GM12878 (cell line): ENCODE results near the gene NINL. TPM values are rescaled to one million over a fixed set of nuclear protein-coding genes. Genes with fewer than 3 reads are reported as not detected.

Experiments
- EZH2 ChIP-seq: IDR thresholded peaks from 2 replicates; pipeline ENCODE4 v1.6.1; 2012; ENCODE audit warnings: low read depth, mild to moderate bottlenecking, control low read depth, inconsistent platforms, low read length, borderline replicate concordance; ENCODE audit not compliant: control insufficient read depth
- RB1 ChIP-seq: fragments of 450-650 bp; formaldehyde crosslinking; IDR thresholded peaks from 2 replicates; pipeline ENCODE4 v1.6.1; 2017; ENCODE audit warnings: mild to moderate bottlenecking, borderline replicate concordance
- SMC3 ChIP-seq: IDR thresholded peaks from 2 replicates; pipeline ENCODE4 v1.6.1; 2011; ENCODE audit warnings: low read length, improper control_type of control experiment, borderline replicate concordance
- polyA plus RNA-seq, 11 experiments: library from polyadenylated mRNA; depleted of rRNA in 4 of 11; unstranded in 6 of 11; stranded (reverse) in 5 of 11; fragments of >200 nt; fragmentation: Nextera tagmentation in 4 of 11; fragmentation: Illumina TruSeq in 1 of 11; extraction: Ambion mirVana in 4 of 11; extraction: Trizol in 1 of 11; gene quantifications; 1 replicate in 1 of 11; 2 replicates in 10 of 11; pipeline versions ENCODE4 v1.2.1 to v1.2.3, GENCODE V29; 2011 to 2016; ENCODE audit warnings: inconsistent platforms in 2 of 11, missing spikeins in 2 of 11, low read depth in 1 of 11
- total RNA-seq, 4 experiments: library from RNA; depleted of rRNA in 3 of 4; stranded (reverse); fragments of >200 nt in 3 of 4; fragmentation: Illumina TruSeq in 1 of 4; extraction: Trizol in 1 of 4; gene quantifications; 2 replicates each; pipeline versions ENCODE4 v1.2.1 to v1.2.3, GENCODE V29; 2013 to 2021
- TF ChIP-seq, protein P1 (sequence below): IDR thresholded peaks from 2 replicates; pipeline ENCODE4 v1.6.1; 2012; ENCODE audit warnings: improper control_type of control experiment, low read depth, low read length; ENCODE audit not compliant: insufficient replicate concordance
- TF ChIP-seq, protein P2 (sequence below): IDR thresholded peaks from 2 replicates; pipeline ENCODE4 v1.6.1; 2011; ENCODE audit warnings: borderline replicate concordance, low read depth, mild to moderate bottlenecking, moderate library complexity, mixed read lengths, low read length; ENCODE audit not compliant: insufficient read depth; ENCODE audit errors: extremely low read length

Gene NINL
- total and polyA plus RNA-seq, 10 of the 15 experiments (the other 5 are each of a cell fraction or from before 2014, with no cell fraction given): 0.04 to 0.77 (median 0.23) TPM; not detected in 1

DNA sequence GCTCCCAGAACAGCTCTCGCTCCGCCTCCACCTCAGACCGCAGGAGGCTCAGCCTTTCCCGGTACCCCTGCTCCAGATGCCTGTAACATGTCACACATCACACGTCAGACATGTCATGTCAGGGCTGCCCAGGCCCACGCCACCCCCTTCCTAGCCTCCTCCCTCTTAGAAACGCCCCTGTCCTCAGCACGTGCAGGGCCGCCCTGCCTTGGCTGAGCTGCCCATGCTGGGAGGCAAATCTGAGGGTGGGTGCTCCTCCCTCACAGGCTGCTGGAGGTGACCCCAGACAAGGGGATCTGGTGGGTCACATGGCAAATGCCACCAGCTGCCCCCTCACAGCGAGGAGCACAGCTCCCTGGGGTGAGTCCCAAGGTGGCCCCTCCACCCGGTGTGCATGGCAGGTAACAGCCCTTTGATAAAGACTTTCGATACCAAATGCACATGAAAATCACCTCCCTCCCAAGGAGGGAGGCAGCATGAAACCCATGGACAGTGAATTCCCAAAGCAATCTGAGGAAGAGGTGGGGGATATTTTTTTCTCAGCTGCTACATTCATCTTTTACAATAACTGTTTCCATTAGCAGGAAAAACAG, 93.8 kb downstream of the NINL start (continued):
- TF ChIP-seq, protein P1, sequence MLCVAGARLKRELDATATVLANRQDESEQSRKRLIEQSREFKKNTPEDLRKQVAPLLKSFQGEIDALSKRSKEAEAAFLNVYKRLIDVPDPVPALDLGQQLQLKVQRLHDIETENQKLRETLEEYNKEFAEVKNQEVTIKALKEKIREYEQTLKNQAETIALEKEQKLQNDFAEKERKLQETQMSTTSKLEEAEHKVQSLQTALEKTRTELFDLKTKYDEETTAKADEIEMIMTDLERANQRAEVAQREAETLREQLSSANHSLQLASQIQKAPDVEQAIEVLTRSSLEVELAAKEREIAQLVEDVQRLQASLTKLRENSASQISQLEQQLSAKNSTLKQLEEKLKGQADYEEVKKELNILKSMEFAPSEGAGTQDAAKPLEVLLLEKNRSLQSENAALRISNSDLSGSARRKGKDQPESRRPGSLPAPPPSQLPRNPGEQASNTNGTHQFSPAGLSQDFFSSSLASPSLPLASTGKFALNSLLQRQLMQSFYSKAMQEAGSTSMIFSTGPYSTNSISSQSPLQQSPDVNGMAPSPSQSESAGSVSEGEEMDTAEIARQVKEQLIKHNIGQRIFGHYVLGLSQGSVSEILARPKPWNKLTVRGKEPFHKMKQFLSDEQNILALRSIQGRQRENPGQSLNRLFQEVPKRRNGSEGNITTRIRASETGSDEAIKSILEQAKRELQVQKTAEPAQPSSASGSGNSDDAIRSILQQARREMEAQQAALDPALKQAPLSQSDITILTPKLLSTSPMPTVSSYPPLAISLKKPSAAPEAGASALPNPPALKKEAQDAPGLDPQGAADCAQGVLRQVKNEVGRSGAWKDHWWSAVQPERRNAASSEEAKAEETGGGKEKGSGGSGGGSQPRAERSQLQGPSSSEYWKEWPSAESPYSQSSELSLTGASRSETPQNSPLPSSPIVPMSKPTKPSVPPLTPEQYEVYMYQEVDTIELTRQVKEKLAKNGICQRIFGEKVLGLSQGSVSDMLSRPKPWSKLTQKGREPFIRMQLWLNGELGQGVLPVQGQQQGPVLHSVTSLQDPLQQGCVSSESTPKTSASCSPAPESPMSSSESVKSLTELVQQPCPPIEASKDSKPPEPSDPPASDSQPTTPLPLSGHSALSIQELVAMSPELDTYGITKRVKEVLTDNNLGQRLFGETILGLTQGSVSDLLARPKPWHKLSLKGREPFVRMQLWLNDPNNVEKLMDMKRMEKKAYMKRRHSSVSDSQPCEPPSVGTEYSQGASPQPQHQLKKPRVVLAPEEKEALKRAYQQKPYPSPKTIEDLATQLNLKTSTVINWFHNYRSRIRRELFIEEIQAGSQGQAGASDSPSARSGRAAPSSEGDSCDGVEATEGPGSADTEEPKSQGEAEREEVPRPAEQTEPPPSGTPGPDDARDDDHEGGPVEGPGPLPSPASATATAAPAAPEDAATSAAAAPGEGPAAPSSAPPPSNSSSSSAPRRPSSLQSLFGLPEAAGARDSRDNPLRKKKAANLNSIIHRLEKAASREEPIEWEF: no peak
- TF ChIP-seq, protein P2, sequence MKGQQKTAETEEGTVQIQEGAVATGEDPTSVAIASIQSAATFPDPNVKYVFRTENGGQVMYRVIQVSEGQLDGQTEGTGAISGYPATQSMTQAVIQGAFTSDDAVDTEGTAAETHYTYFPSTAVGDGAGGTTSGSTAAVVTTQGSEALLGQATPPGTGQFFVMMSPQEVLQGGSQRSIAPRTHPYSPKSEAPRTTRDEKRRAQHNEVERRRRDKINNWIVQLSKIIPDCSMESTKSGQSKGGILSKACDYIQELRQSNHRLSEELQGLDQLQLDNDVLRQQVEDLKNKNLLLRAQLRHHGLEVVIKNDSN: no peak
- no peak for TF ChIP-seq SMC3
- no peak for TF ChIP-seq RB1
- TF ChIP-seq EZH2: no peak
